Transverse colon (tissue), 4 donors: ENCODE measurements around the gene MOGAT1. TPM values are rescaled to one million over a fixed set of nuclear protein-coding genes. Genes with fewer than 3 reads are reported as not detected.

Experiments
- DNase-seq: peaks from one replicate; pipeline ENCODE4 v3.0.0-alpha.2; 2019
- H3K27ac ChIP-seq, 4 donors: fragments of 200-600 bp; sonication (generic); 2 replicates each; pipeline ENCODE4 v1.5.1; 2016 to 2018; ENCODE audit warnings: inconsistent platforms in 4 of 4
- H3K27me3 ChIP-seq: fragments of 200-600 bp; sonication (generic); 2 replicates; pipeline ENCODE4 v1.5.1; 2017; ENCODE audit warnings: inconsistent platforms
- H3K36me3 ChIP-seq, 4 donors: fragments of 200-600 bp; sonication (generic); 2 replicates each; pipeline ENCODE4 v1.5.1; 2017 to 2019; ENCODE audit warnings: inconsistent platforms in 4 of 4
- H3K4me1 ChIP-seq, 4 donors: fragments of 200-600 bp; sonication (generic); 2 replicates each; pipeline ENCODE4 v1.5.1; 2017 to 2020; ENCODE audit warnings: inconsistent platforms in 4 of 4
- H3K4me3 ChIP-seq, 4 donors: fragments of 200-600 bp; sonication (generic); 1 replicate in 1 of 4; 2 replicates in 3 of 4; pipeline versions ENCODE4 v1.5.1 to v1.6.1; 2017 to 2019; ENCODE audit warnings: inconsistent platforms in 4 of 4
- H3K9me3 ChIP-seq, 2 donors: fragments of 200-600 bp; sonication (generic); 2 replicates each; pipeline ENCODE4 v1.5.1; 2017 to 2019; ENCODE audit warnings: inconsistent platforms in 2 of 2
- CTCF ChIP-seq, 5 experiments: fragments of 200-600 bp in 3 of 5; fragments of 450-650 bp in 2 of 5; sonication (generic) in 3 of 5; IDR thresholded peaks; 1 replicate in 2 of 5; 2 replicates in 3 of 5; pipeline ENCODE4 v1.5.1; 2016 to 2017; ENCODE audit warnings: antibody characterized with exemption in 5 of 5, inconsistent platforms in 3 of 5, mild to moderate bottlenecking in 2 of 5, moderate library complexity in 1 of 5
- EP300 ChIP-seq: sonication (generic); formaldehyde crosslinking; IDR thresholded peaks from one replicate; pipeline ENCODE4 v1.6.1; 2017; ENCODE audit warnings: antibody characterized with exemption, low read depth
- POLR2A ChIP-seq: fragments of 450-650 bp; IDR thresholded peaks from one replicate; pipeline ENCODE4 v1.6.1; 2016; ENCODE audit warnings: antibody characterized with exemption, mild to moderate bottlenecking, moderate library complexity
- POLR2AphosphoS5 ChIP-seq, 3 donors: sonication (generic); formaldehyde crosslinking; IDR thresholded peaks; one replicate each; pipeline ENCODE4 v1.6.1; 2016; ENCODE audit warnings: antibody characterized with exemption in 3 of 3
- WGBS, 2 donors: methylation state at CpG; one replicate each; pipeline ENCODE4 v1.1.5; 2018; ENCODE audit warnings: low coverage in 1 of 2; 5-methylcytosine and 5-hydroxymethylcytosine counted together
- in situ Hi-C, 4 donors: fragments of 200-750 bp; cut with MboI; loops; one replicate each; pipeline versions ENCODE4 v1.15.0 to v1.15.1; 2017; ENCODE audit warnings: low sequenced_read_pairs in 3 of 4, low pct_ligation_motif_present in 1 of 4, low pct_unique_long_range_greater_than_20kb in 1 of 4
- intact Hi-C: fragments of 100-400 bp; cut with DNase I; formaldehyde crosslinking; loops from one replicate; pipeline ENCODE4 v1.15.1; 2023; ENCODE audit warnings: low total_unique reads
- total RNA-seq, 4 donors: library from RNA; depleted of rRNA; stranded (reverse); fragments of >200 nt; gene quantifications; one replicate each; pipeline ENCODE4 v1.1.0, GENCODE V29; 2016

Gene MOGAT1
- total RNA-seq, 4 donors from 2014 or later = 0.80 TPM; not detected in 3

GRCh38 chr2:222673273-222673672 is 1.8 kb downstream of the MOGAT1 start:
- DNase-seq = no peak
- Histone ChIP-seq H3K36me3 (no peaks in the 10 kb centered on the region), H3K4me3 (no peak overlapping the region), H3K27ac (no peak overlapping the region), H3K27me3 (peaks cover 15% of the 10 kb centered on the region), H3K9me3 (no peaks in the 10 kb centered on the region), H3K4me1 (peaks cover 0 to 14% (median 12%) of the 10 kb centered on the region in 4 donors)
- in situ Hi-C loops = no loop called here
- intact Hi-C loops = no loop called here
- TF ChIP-seq POLR2A (no peak), POLR2AphosphoS5 (IDR thresholded peaks at IDR 0.05) (no peak), EP300 (no peak), CTCF (IDR thresholded peaks at IDR 0.05) (no peak)
- 61 to 73% methylated on average over 2 to 7 of the region's 7 CpGs for WGBS, 2 donors

GRCh38 chr2:222673883-222674282 is 2.4 kb downstream of the MOGAT1 start:
- WGBS, 2 donors = 80% methylated on average over 5 of the region's 5 CpGs; no CpG with 5 or more reads in 1 of the 2 donors
- Histone ChIP-seq H3K27ac (no peak overlapping the region), H3K27me3 (peaks cover 15% of the 10 kb centered on the region), H3K36me3 (no peaks in the 10 kb centered on the region), H3K9me3 (no peaks in the 10 kb centered on the region), H3K4me1 (peaks cover 0 to 14% (median 12%) of the 10 kb centered on the region in 4 donors), H3K4me3 (no peak overlapping the region)
- TF ChIP-seq POLR2AphosphoS5 (IDR thresholded peaks at IDR 0.05) = no peak
- no peak for TF ChIP-seq CTCF (IDR thresholded peaks at IDR 0.05)
- no peak for TF ChIP-seq EP300
- TF ChIP-seq POLR2A = no peak
- DNase-seq = no peak
- intact Hi-C loops = no loop called here
- in situ Hi-C loops = no loop called here

GRCh38 chr2:222677981-222678380 is 6.5 kb downstream of the MOGAT1 start:
- in situ Hi-C loops (no loop called here), intact Hi-C loops (no loop called here)
- H3K36me3 ChIP-seq = no peaks in the 10 kb centered on the region
- no peaks in the 10 kb centered on the region for H3K9me3 ChIP-seq
- DNase-seq = no peak
- no peaks in the 10 kb centered on the region for H3K4me1 ChIP-seq
- TF ChIP-seq POLR2A (no peak), POLR2AphosphoS5 (IDR thresholded peaks at IDR 0.05) (no peak), EP300 (no peak), CTCF (IDR thresholded peaks at IDR 0.05) (no peak)
- H3K27me3 ChIP-seq = peaks cover 3% of the 10 kb centered on the region
- WGBS, 2 donors = 67 to 74% methylated on average over 1 to 3 of the region's 3 CpGs
- H3K4me3 ChIP-seq = no peak overlapping the region
- no peak overlapping the region for H3K27ac ChIP-seq

- Histone ChIP-seq H3K9me3 (no peaks in the 10 kb centered on the region), H3K27ac (no peak overlapping the region), H3K36me3 (no peaks in the 10 kb centered on the region), H3K4me1 (no peaks in the 10 kb centered on the region), H3K27me3 (no peaks in the 10 kb centered on the region), H3K4me3 (no peak overlapping the region)
- intact Hi-C loops = no loop called here
- no peak for DNase-seq
- TF ChIP-seq CTCF (IDR thresholded peaks at IDR 0.05) = no peak
- no peak for TF ChIP-seq POLR2AphosphoS5 (IDR thresholded peaks at IDR 0.05)
- no peak for TF ChIP-seq EP300
- no peak for TF ChIP-seq POLR2A
- in situ Hi-C loops = loop anchor here in 2 of 4 donors (10.0 kb wide), 1 partner anchor 221 kb away; no protein-coding TSS in a partner anchor
- 77 to 100% methylated on average over 2 to 3 of the region's 3 CpGs for WGBS, 2 donors
Measured at GRCh38 chr2:222683805-222684204, 12.3 kb downstream of the MOGAT1 start.
